HepG2 (cell line): ENCODE data around the gene PTPN14. TPM values are rescaled to one million over a fixed set of nuclear protein-coding genes. Genes with fewer than 3 reads are reported as not detected.

ENCODE experiments used
- ATAC-seq: fragments of 200-7000 bp; cut with Tn5 transposase; 3 replicates; pipeline ENCODE4 v1.9.1; 2020; ENCODE audit warnings: mild to moderate bottlenecking, moderate library complexity
- BruUV-seq: library from RNA; stranded (reverse); fragments of 400-500 nt; replicated peaks from 2 replicates; lab custom pipeline; 2021; lab: Mats Ljungman, UMichigan
- CTCF ChIA-PET: fragments of 300-600 bp; formaldehyde crosslinking; extraction: SDS; loops from one replicate; lab custom pipeline; 2021; ENCODE audit warnings: low total read pairs, inconsistent platforms, low intra/inter-chr PET ratio; lab: Yijun Ruan, JAX
- POLR2A ChIA-PET: fragments of 350-600 bp; sonication (Branson Sonifier 250); formaldehyde crosslinking; loops from one replicate; lab custom pipeline; 2020; ENCODE audit warnings: antibody characterized with exemption, inconsistent platforms; lab: Yijun Ruan, JAX
- DNase-seq: peaks from one replicate; pipeline ENCODE4 v3.0.0-alpha.2; 2015; ENCODE audit warnings: low spot score
- FAIRE-seq: peaks from 3 replicates; lab custom pipeline; 2011; peaks lifted over from hg19 to GRCh38; lab: Jason Lieb, UNC
- H2AFZ ChIP-seq: one replicate; pipeline ENCODE4 v1.6.1; 2011; ENCODE audit warnings: low read length, inconsistent platforms
- H3K27ac ChIP-seq: fragments of 300-600 bp; 3 replicates; pipeline ENCODE4 v1.8.0; 2011; ENCODE audit warnings: mixed run types, mild to moderate bottlenecking, mixed read lengths, low read length, inconsistent platforms; ENCODE audit not compliant: insufficient read depth; ENCODE audit errors: extremely low read length
- H3K27me3 ChIP-seq, 2 experiments: fragments of 200-600 bp in 1 of 2; 2 replicates in 1 of 2; 3 replicates in 1 of 2; pipeline versions ENCODE4 v1.6.0 to v1.8.0; 2011; ENCODE audit warnings: low read length in 2 of 2, mild to moderate bottlenecking in 2 of 2, moderate library complexity in 2 of 2, inconsistent platforms in 1 of 2; ENCODE audit not compliant: insufficient read depth in 2 of 2, control insufficient read depth in 1 of 2
- H3K36me3 ChIP-seq, 2 experiments: fragments of 200-600 bp in 1 of 2; replicated peaks in 1 of 2; 2 replicates in 1 of 2; 3 replicates in 1 of 2; pipeline versions ENCODE4 v1.5.1 to v1.8.0; 2011; ENCODE audit warnings: low read length in 2 of 2, inconsistent platforms in 1 of 2; ENCODE audit not compliant: insufficient read depth in 2 of 2, control insufficient read depth in 1 of 2
- H3K4me1 ChIP-seq: 2 replicates; pipeline ENCODE4 v1.5.1; 2012; ENCODE audit warnings: low read length, inconsistent platforms; ENCODE audit not compliant: insufficient read depth
- H3K4me2 ChIP-seq: 2 replicates; pipeline ENCODE4 v1.6.0; 2011; ENCODE audit warnings: low read depth, low read length, inconsistent platforms
- H3K4me3 ChIP-seq, 3 experiments: fragments of 200-600 bp in 1 of 3; sonication (generic), shearing (Covaris generic) in 1 of 3; replicated peaks in 1 of 3; 2 replicates each; pipeline ENCODE4 v1.5.1; 2011 to 2016; ENCODE audit warnings: low read length in 3 of 3, inconsistent platforms in 2 of 3, low read depth in 2 of 3, mild to moderate bottlenecking in 2 of 3, control low read depth in 1 of 3, mixed read lengths in 1 of 3; ENCODE audit not compliant: insufficient read depth in 1 of 3
- H3K79me2 ChIP-seq: one replicate; pipeline ENCODE4 v1.6.1; 2011; ENCODE audit warnings: low read length, inconsistent platforms; ENCODE audit not compliant: insufficient read depth
- H3K9ac ChIP-seq: 2 replicates; pipeline ENCODE4 v1.6.0; 2011; ENCODE audit warnings: mild to moderate bottlenecking, low read depth, low read length, inconsistent platforms; ENCODE audit not compliant: insufficient read depth
- H3K9me3 ChIP-seq: 2 replicates; pipeline ENCODE4 v1.5.1; 2012; ENCODE audit warnings: mild to moderate bottlenecking, low read length
- H4K20me1 ChIP-seq: 2 replicates; pipeline ENCODE4 v1.6.0; 2011; ENCODE audit warnings: inconsistent platforms, mild to moderate bottlenecking, low read length, moderate library complexity; ENCODE audit not compliant: insufficient read depth
- FIP1L1 ChIP-seq: fragments of 200-400 bp; formaldehyde crosslinking; IDR thresholded peaks from 2 replicates; pipeline ENCODE4 v1.6.1; 2018; ENCODE audit warnings: low read depth, mild to moderate bottlenecking, low read length, moderate library complexity, borderline replicate concordance; ENCODE audit not compliant: insufficient read depth
- GFI1 ChIP-seq: sonication (generic); formaldehyde crosslinking; IDR thresholded peaks from 2 replicates; pipeline ENCODE4 v1.5.0; 2020; ENCODE audit warnings: missing genetic modification reagents, mild to moderate bottlenecking, borderline replicate concordance
- HOXA7 ChIP-seq: sonication (generic); formaldehyde crosslinking; IDR thresholded peaks from 2 replicates; pipeline ENCODE4 v1.8.1; 2022; ENCODE audit warnings: mild to moderate bottlenecking, missing genetic modification reagents, moderate library complexity
- ISL2 ChIP-seq: sonication (generic); formaldehyde crosslinking; IDR thresholded peaks from 2 replicates; pipeline ENCODE4 v1.5.0; 2020; ENCODE audit warnings: missing genetic modification reagents
- NFE2L2 ChIP-seq: fragments of 150-350 bp; IDR thresholded peaks from 2 replicates; pipeline ENCODE4 v1.6.1; 2014; ENCODE audit warnings: low read length
- ZNF30 ChIP-seq: sonication (generic); formaldehyde crosslinking; IDR thresholded peaks from 2 replicates; pipeline ENCODE4 v1.5.0; 2020; ENCODE audit warnings: mild to moderate bottlenecking, missing genetic modification reagents
- ZNF446 ChIP-seq: sonication (generic); formaldehyde crosslinking; IDR thresholded peaks from 2 replicates; pipeline ENCODE4 v1.5.0; 2020; ENCODE audit warnings: mild to moderate bottlenecking, missing genetic modification reagents
- WGBS: methylation state at CpG from one replicate; pipeline ENCODE4 v1.1.6; 2017; ENCODE audit warnings: low lambda C conversion rate; 5-methylcytosine and 5-hydroxymethylcytosine counted together
- in situ Hi-C: cut with HindIII; loops from 2 replicates; pipeline ENCODE4 v1.10.0; 2017; ENCODE audit warnings: low pct_unique_long_range_greater_than_20kb; ENCODE audit not compliant: extremely low pct_ligation_motif_present
- intact Hi-C: fragments of 100-400 bp; cut with micrococcal nuclease; formaldehyde crosslinking; loops from one replicate; pipeline ENCODE4 v1.10.0; 2022; ENCODE audit not compliant: unreplicated experiment
- polyA plus RNA-seq, 8 experiments: library from polyadenylated mRNA; depleted of rRNA in 3 of 8; stranded (reverse) in 7 of 8; unstranded in 1 of 8; fragments of >200 nt; fragmentation: Illumina TruSeq in 4 of 8; extraction: Trizol in 4 of 8; gene quantifications; 2 replicates each; pipeline versions ENCODE4 v1.2.1 to v1.2.3, GENCODE V29; 2011 to 2016; ENCODE audit warnings: low read depth in 4 of 8, missing spikeins in 1 of 8, mixed read lengths in 1 of 8; ENCODE audit not compliant: insufficient read depth in 1 of 8
- total RNA-seq, 5 experiments: library from RNA; depleted of rRNA; stranded (reverse); fragments of >200 nt; fragmentation: Illumina TruSeq; extraction: Trizol; gene quantifications; 2 replicates each; pipeline ENCODE4 v1.2.3, GENCODE V29; 2016; ENCODE audit warnings: low read depth in 1 of 5
- TF ChIP-seq, protein P1 (sequence below): sonication (generic); formaldehyde crosslinking; IDR thresholded peaks from 2 replicates; pipeline ENCODE4 v1.4.0; 2020; ENCODE audit warnings: missing genetic modification reagents, mild to moderate bottlenecking, borderline replicate concordance
- TF ChIP-seq, protein P2 (sequence below): sonication (generic); formaldehyde crosslinking; IDR thresholded peaks from 2 replicates; pipeline ENCODE4 v1.9.0; 2021; ENCODE audit warnings: missing genetic modification reagents, borderline replicate concordance

PTPN14 gene
- total and polyA plus RNA-seq, 2 of the 13 experiments (the other 11 are each of a cell fraction or from before 2014, with no cell fraction given): 3.9 to 4.7 TPM

DNA sequence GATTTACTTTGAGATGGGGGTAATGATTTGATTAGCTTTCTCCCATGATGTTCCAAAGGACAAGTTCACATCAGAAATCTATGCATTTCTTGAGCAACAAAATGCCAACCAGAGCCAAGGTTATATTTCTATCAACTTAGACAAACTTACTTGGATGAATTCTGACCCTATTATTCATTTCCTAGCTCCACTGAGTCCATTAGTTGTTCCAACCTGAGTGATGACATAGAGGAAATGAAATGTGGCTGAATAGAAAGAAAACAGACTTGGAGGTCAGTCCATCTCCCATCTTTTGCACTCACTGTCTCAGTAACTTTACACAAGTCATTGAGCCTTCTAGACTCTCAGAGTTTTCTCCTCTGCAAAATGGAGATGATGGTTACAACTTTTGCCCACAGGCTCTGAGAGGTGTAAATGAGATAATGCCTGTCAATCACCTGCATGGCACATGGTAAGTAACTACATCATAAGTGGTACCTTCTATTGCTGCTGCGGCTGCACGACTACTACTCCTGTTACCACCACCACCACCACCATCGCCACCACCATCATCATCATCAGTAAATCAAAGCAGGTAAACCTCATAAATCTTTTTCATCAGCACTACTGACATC lies 98.2 kb downstream of the PTPN14 start:
- CTCF ChIA-PET: no interaction called here
- intact Hi-C loops: no loop called here
- POLR2A ChIA-PET: no interaction called here
- Histone ChIP-seq H2AFZ (no peak overlapping the region), H3K79me2 (no peaks in the 10 kb centered on the region), H3K9me3 (no peaks in the 10 kb centered on the region), H3K27me3 (no peaks in the 10 kb centered on the region), H4K20me1 (no peaks in the 10 kb centered on the region), H3K4me2 (no peak overlapping the region), H3K36me3 (0 out of 5 replicates have a peak, but pooled peaks cover 0 to 2% of the 10 kb centered on the region in 2 experiments), H3K27ac (no peak overlapping the region), H3K4me1 (peaks cover under 1% of the 10 kb centered on the region; the same call in 1 of the 2 replicates), H3K4me3 (no peak overlapping the region), H3K9ac (no peak overlapping the region)
- DNase-seq: no peak
- TF ChIP-seq FIP1L1 (no peak), ISL2 (CRISPR knock-in tag) (no peak), GFI1 (CRISPR knock-in tag) (no peak), NFE2L2 (no peak), ZNF30 (no peak), HOXA7 (CRISPR knock-in tag) (no peak), ZNF446 (CRISPR knock-in tag) (no peak)
- TF ChIP-seq, protein P1, sequence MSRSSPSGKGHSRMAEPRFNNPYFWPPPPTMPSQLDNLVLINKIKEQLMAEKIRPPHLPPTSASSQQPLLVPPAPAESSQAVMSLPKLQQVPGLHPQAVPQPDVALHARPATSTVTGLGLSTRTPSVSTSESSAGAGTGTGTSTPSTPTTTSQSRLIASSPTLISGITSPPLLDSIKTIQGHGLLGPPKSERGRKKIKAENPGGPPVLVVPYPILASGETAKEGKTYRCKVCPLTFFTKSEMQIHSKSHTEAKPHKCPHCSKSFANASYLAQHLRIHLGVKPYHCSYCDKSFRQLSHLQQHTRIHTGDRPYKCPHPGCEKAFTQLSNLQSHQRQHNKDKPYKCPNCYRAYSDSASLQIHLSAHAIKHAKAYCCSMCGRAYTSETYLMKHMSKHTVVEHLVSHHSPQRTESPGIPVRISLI (CRISPR knock-in tag): no peak
- TF ChIP-seq, protein P2, sequence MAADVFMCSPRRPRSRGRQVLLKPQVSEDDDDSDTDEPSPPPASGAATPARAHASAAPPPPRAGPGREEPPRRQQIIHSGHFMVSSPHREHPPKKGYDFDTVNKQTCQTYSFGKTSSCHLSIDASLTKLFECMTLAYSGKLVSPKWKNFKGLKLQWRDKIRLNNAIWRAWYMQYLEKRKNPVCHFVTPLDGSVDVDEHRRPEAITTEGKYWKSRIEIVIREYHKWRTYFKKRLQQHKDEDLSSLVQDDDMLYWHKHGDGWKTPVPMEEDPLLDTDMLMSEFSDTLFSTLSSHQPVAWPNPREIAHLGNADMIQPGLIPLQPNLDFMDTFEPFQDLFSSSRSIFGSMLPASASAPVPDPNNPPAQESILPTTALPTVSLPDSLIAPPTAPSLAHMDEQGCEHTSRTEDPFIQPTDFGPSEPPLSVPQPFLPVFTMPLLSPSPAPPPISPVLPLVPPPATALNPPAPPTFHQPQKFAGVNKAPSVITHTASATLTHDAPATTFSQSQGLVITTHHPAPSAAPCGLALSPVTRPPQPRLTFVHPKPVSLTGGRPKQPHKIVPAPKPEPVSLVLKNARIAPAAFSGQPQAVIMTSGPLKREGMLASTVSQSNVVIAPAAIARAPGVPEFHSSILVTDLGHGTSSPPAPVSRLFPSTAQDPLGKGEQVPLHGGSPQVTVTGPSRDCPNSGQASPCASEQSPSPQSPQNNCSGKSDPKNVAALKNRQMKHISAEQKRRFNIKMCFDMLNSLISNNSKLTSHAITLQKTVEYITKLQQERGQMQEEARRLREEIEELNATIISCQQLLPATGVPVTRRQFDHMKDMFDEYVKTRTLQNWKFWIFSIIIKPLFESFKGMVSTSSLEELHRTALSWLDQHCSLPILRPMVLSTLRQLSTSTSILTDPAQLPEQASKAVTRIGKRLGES (CRISPR knock-in tag): no peak
- WGBS: 97% methylated on average over 3 of the region's 3 CpGs
- no peak for ATAC-seq
- no TSS peak for BruUV-seq
- in situ Hi-C loops: no loop called here
- no peak for FAIRE-seq
